H9 (cell line): Measurements from ENCODE around the gene SLC38A3. TPM values are rescaled to one million over a fixed set of nuclear protein-coding genes. Genes with fewer than 3 reads are reported as not detected.
A peak's percentile ranks its signal among the peaks of the same experiment; 100 is the strongest.

Source experiments
- DNase-seq: peaks from one replicate; pipeline ENCODE4 v3.0.0-alpha.2; 2017
- H2AFZ ChIP-seq: one replicate; pipeline ENCODE4 v1.6.1; 2013; ENCODE audit warnings: mild to moderate bottlenecking, low read length, control low read depth, moderate library complexity
- H2AK5ac ChIP-seq: 2 replicates; pipeline ENCODE4 v1.6.1; 2013; ENCODE audit warnings: low read length, control low read depth, mixed read lengths; ENCODE audit not compliant: insufficient read length
- H2BK120ac ChIP-seq: one replicate; pipeline ENCODE4 v1.6.1; 2013; ENCODE audit warnings: low read depth, mild to moderate bottlenecking, low read length, control low read depth, inconsistent platforms; ENCODE audit not compliant: poor library complexity, severe bottlenecking
- H2BK12ac ChIP-seq: 2 replicates; pipeline ENCODE4 v1.6.1; 2013; ENCODE audit warnings: low read length, control low read depth, mixed read lengths, low read depth; ENCODE audit not compliant: insufficient read length
- H2BK15ac ChIP-seq: 2 replicates; pipeline ENCODE4 v1.6.1; 2013; ENCODE audit warnings: low read depth, low read length, control low read depth
- H2BK20ac ChIP-seq: one replicate; pipeline ENCODE4 v1.6.1; 2013; ENCODE audit warnings: low read depth, mild to moderate bottlenecking, low read length, control low read depth, inconsistent platforms; ENCODE audit not compliant: poor library complexity, severe bottlenecking
- H2BK5ac ChIP-seq: 2 replicates; pipeline ENCODE4 v1.6.1; 2013; ENCODE audit warnings: low read length, control low read depth, mixed read lengths; ENCODE audit not compliant: insufficient read length
- H3K14ac ChIP-seq: 2 replicates; pipeline ENCODE4 v1.6.1; 2013; ENCODE audit warnings: low read length, control low read depth; ENCODE audit not compliant: insufficient read depth
- H3K18ac ChIP-seq: 2 replicates; pipeline ENCODE4 v1.6.1; 2013; ENCODE audit warnings: low read depth, mild to moderate bottlenecking, mixed read lengths, low read length, control low read depth; ENCODE audit not compliant: insufficient read length
- H3K23ac ChIP-seq: 2 replicates; pipeline ENCODE4 v1.6.1; 2013; ENCODE audit warnings: low read length, control low read depth, mixed read lengths, low read depth; ENCODE audit not compliant: insufficient read length
- H3K23me2 ChIP-seq: 2 replicates; pipeline ENCODE4 v1.6.1; 2013; ENCODE audit warnings: low read depth, mild to moderate bottlenecking, mixed read lengths, low read length, control low read depth; ENCODE audit not compliant: insufficient read length, poor library complexity, severe bottlenecking
- H3K27ac ChIP-seq: 2 replicates; pipeline ENCODE4 v1.5.1; 2013; ENCODE audit warnings: low read length, control low read depth, mixed read lengths, low read depth; ENCODE audit not compliant: insufficient read length
- H3K27me3 ChIP-seq: 2 replicates; pipeline ENCODE4 v1.6.1; 2013; ENCODE audit warnings: low read length, control low read depth, inconsistent platforms; ENCODE audit not compliant: insufficient read depth
- H3K4ac ChIP-seq: 2 replicates; pipeline ENCODE4 v1.6.1; 2013; ENCODE audit warnings: low read depth, mild to moderate bottlenecking, control low read depth, inconsistent platforms, low read length, moderate library complexity
- H3K4me1 ChIP-seq: 2 replicates; pipeline ENCODE4 v1.6.1; 2013; ENCODE audit warnings: low read length, control low read depth, inconsistent platforms; ENCODE audit not compliant: insufficient read depth
- H3K4me2 ChIP-seq: 2 replicates; pipeline ENCODE4 v1.6.1; 2013; ENCODE audit warnings: low read length, control low read depth, mixed read lengths; ENCODE audit not compliant: insufficient read length, insufficient read depth
- H3K56ac ChIP-seq: 2 replicates; pipeline ENCODE4 v1.6.1; 2013; ENCODE audit warnings: low read depth, mild to moderate bottlenecking, mixed read lengths, low read length, control low read depth; ENCODE audit not compliant: insufficient read length
- H3K79me1 ChIP-seq: 2 replicates; pipeline ENCODE4 v1.6.1; 2013; ENCODE audit warnings: low read depth, mild to moderate bottlenecking, moderate library complexity, low read length, control low read depth, inconsistent platforms; ENCODE audit not compliant: insufficient read depth, poor library complexity, severe bottlenecking
- H3K79me2 ChIP-seq: 2 replicates; pipeline ENCODE4 v1.6.1; 2013; ENCODE audit warnings: low read length, control low read depth, inconsistent platforms; ENCODE audit not compliant: insufficient read depth
- H3K9ac ChIP-seq: 2 replicates; pipeline ENCODE4 v1.6.1; 2013; ENCODE audit warnings: low read length, control low read depth, mixed read lengths; ENCODE audit not compliant: insufficient read length; ENCODE audit errors: extremely low read depth
- H3K9me3 ChIP-seq: one replicate; pipeline ENCODE4 v1.6.1; 2013; ENCODE audit warnings: low read depth, low read length, inconsistent platforms; ENCODE audit not compliant: control insufficient read depth
- H3T11ph ChIP-seq: one replicate; pipeline ENCODE4 v1.6.1; 2013; ENCODE audit warnings: mild to moderate bottlenecking, low read length, control low read depth, inconsistent platforms
- H4K20me1 ChIP-seq: one replicate; pipeline ENCODE4 v1.6.1; 2013; ENCODE audit not compliant: control insufficient read depth, insufficient read length, insufficient read depth
- H4K5ac ChIP-seq: 2 replicates; pipeline ENCODE4 v1.6.1; 2013; ENCODE audit warnings: low read depth, mild to moderate bottlenecking, mixed read lengths, low read length, control low read depth; ENCODE audit not compliant: insufficient read length
- H4K8ac ChIP-seq: replicated peaks from 2 replicates; pipeline ENCODE4 v1.6.1; 2013; ENCODE audit warnings: low read length, control low read depth, mixed read lengths, low read depth; ENCODE audit not compliant: insufficient read length
- H4K91ac ChIP-seq: 2 replicates; pipeline ENCODE4 v1.6.1; 2013; ENCODE audit warnings: low read depth, mild to moderate bottlenecking, moderate library complexity, mixed read lengths, low read length, control low read depth; ENCODE audit not compliant: insufficient read length
- H3K27ac Mint-ChIP-seq, 3 experiments: 2 replicates in 2 of 3; 3 replicates in 1 of 3; pipeline ENCODE4 v1.8.0; 2020 to 2021; ENCODE audit warnings: mixed read lengths in 3 of 3, mild to moderate bottlenecking in 1 of 3, moderate library complexity in 1 of 3
- H3K27me3 Mint-ChIP-seq: 2 replicates; pipeline ENCODE4 v1.8.0; 2021; ENCODE audit warnings: low read depth, mild to moderate bottlenecking, moderate library complexity, mixed read lengths
- H3K36me3 Mint-ChIP-seq, 3 experiments: 2 replicates in 2 of 3; 3 replicates in 1 of 3; pipeline ENCODE4 v1.8.0; 2020 to 2021; ENCODE audit warnings: low read depth in 3 of 3, mixed read lengths in 3 of 3; ENCODE audit not compliant: insufficient read depth in 1 of 3
- H3K4me1 Mint-ChIP-seq, 2 experiments: 2 replicates each; pipeline ENCODE4 v1.8.0; 2020; ENCODE audit warnings: mixed read lengths in 2 of 2
- H3K4me3 Mint-ChIP-seq, 2 experiments: 2 replicates in 1 of 2; 3 replicates in 1 of 2; pipeline ENCODE4 v1.8.0; 2020 to 2021; ENCODE audit warnings: mild to moderate bottlenecking in 2 of 2, mixed read lengths in 2 of 2, moderate library complexity in 1 of 2
- H3K9me3 Mint-ChIP-seq, 2 experiments: 2 replicates in 1 of 2; 3 replicates in 1 of 2; pipeline ENCODE4 v1.8.0; 2020; ENCODE audit warnings: mild to moderate bottlenecking in 2 of 2, mixed read lengths in 2 of 2, moderate library complexity in 1 of 2
- WGBS: extraction: QIAGEN DNeasy Blood & Tissue Kit; methylation state at CpG from one replicate; pipeline ENCODE4 v1.1.7; 2013; ENCODE audit warnings: missing lambda C conversion rate, low lambda C conversion rate, mixed read lengths; ENCODE audit not compliant: insufficient read length; ENCODE audit errors: extremely low coverage; 5-methylcytosine and 5-hydroxymethylcytosine counted together
- total RNA-seq: library from RNA; stranded (reverse); gene quantifications from 2 replicates; pipeline ENCODE4 v1.2.1, GENCODE V29; 2021
- TF ChIP-seq, protein P1 (sequence below): fragments of 200-600 bp; sonication (generic); conservative IDR thresholded peaks from 3 replicates; pipeline ENCODE4 v1.8.0; 2021; ENCODE audit warnings: antibody characterized with exemption, mild to moderate bottlenecking

SLC38A3 gene
- total RNA-seq, 1 experiment from 2014 or later: 1.4 TPM

DNA sequence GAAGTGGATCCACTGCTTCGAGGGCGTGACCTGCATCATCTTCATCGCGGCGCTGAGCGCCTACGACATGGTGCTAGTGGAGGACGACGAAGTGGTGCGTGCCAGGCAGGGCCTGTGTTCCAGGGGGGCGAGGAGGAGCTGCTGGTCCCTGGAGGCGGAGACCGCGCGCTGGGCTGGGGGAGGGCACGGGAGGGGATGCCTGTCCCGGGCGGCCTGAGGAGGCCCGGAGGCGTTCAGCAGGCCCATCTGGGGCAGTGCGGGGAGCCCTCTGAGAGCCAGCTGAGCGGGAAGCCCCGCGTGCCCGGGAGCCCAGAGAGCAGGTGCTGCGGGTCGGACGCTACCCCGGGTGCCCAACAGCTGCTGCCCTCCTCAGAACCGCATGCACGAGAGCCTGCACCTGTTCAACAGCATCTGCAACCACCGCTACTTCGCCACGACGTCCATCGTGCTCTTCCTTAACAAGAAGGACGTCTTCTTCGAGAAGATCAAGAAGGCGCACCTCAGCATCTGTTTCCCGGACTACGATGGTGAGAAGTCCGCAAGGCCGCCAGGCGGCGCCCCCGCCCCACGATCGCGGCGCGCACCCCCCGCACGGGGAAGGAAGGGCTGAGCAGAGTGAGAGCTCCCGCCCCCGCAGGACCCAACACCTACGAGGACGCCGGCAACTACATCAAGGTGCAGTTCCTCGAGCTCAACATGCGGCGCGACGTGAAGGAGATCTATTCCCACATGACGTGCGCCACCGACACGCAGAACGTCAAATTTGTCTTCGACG is 10.8 kb upstream of the SLC38A3 start:
- Histone ChIP-seq H3K9me3 (no peaks in the 10 kb centered on the region), H3K18ac (no peak overlapping the region), H3K27ac (no peak overlapping the region), H4K91ac (no peak overlapping the region), H3K79me1 (no peaks in the 10 kb centered on the region), H4K5ac (no peak overlapping the region), H2BK5ac (no peak overlapping the region), H3K4ac (no peak overlapping the region), H4K20me1 (no peaks in the 10 kb centered on the region), H2BK15ac (no peak overlapping the region), H3K79me2 (no peaks in the 10 kb centered on the region), H3T11ph (no peak overlapping the region), H3K4me2 (peak overlapping the region; percentile 25), H3K56ac (no peak overlapping the region), H4K8ac (no peak overlapping the region), H2BK12ac (no peak overlapping the region), H2BK20ac (no peak overlapping the region), H2AFZ (no peak overlapping the region), H3K23ac (no peak overlapping the region), H2AK5ac (no peak overlapping the region), H3K23me2 (no peaks in the 10 kb centered on the region), H3K14ac (no peak overlapping the region), H3K4me1 (no peaks in the 10 kb centered on the region), H3K27me3 (no peaks in the 10 kb centered on the region; the same call in 1 of the 2 replicates), H2BK120ac (no peak overlapping the region), H3K9ac (no peak overlapping the region)
- Mint-ChIP-seq H3K36me3 (no peaks in the 10 kb centered on the region), H3K9me3 (no peaks in the 10 kb centered on the region), H3K4me1 (peaks cover 5 to 13% of the 10 kb centered on the region in 2 experiments), H3K27ac (no peak overlapping the region), H3K4me3 (peak overlapping the region in 1 of 2 experiments; percentile 63; a peak in 3 of 5 replicates), H3K27me3 (peaks cover 49% of the 10 kb centered on the region)
- TF ChIP-seq, protein P1, sequence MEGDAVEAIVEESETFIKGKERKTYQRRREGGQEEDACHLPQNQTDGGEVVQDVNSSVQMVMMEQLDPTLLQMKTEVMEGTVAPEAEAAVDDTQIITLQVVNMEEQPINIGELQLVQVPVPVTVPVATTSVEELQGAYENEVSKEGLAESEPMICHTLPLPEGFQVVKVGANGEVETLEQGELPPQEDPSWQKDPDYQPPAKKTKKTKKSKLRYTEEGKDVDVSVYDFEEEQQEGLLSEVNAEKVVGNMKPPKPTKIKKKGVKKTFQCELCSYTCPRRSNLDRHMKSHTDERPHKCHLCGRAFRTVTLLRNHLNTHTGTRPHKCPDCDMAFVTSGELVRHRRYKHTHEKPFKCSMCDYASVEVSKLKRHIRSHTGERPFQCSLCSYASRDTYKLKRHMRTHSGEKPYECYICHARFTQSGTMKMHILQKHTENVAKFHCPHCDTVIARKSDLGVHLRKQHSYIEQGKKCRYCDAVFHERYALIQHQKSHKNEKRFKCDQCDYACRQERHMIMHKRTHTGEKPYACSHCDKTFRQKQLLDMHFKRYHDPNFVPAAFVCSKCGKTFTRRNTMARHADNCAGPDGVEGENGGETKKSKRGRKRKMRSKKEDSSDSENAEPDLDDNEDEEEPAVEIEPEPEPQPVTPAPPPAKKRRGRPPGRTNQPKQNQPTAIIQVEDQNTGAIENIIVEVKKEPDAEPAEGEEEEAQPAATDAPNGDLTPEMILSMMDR: peak; percentile 96
- WGBS: no CpG with 5 or more reads among the region's 70 CpGs
- DNase-seq: peak; percentile 82
